Left renal pelvis (tissue), 4 donors: Measurements from ENCODE around the gene MORC1. TPM values are rescaled to one million over a fixed set of nuclear protein-coding genes. Genes with fewer than 3 reads are reported as not detected.
"Not testable (repeated sequence)": the region's sequence is repeated elsewhere in the genome, so short reads cannot be mapped to it uniquely, and the experiment has no call there.

ENCODE experiments used
- DNase-seq, 4 donors: peaks; one replicate each; pipeline ENCODE4 v3.0.0-alpha.2; 2013; ENCODE audit warnings: low read depth in 4 of 4, low spot score in 3 of 4
- polyA plus RNA-seq, 4 donors: library from polyadenylated mRNA; unstranded; fragments of 120-200 nt; gene quantifications; one replicate each; pipeline ENCODE4 v1.2.1, GENCODE V29; 2013; ENCODE audit not compliant: insufficient read length in 4 of 4

MORC1 gene
- polyA plus RNA-seq, 4 donors, result 0.20 to 0.83 (median 0.59) TPM

DNA sequence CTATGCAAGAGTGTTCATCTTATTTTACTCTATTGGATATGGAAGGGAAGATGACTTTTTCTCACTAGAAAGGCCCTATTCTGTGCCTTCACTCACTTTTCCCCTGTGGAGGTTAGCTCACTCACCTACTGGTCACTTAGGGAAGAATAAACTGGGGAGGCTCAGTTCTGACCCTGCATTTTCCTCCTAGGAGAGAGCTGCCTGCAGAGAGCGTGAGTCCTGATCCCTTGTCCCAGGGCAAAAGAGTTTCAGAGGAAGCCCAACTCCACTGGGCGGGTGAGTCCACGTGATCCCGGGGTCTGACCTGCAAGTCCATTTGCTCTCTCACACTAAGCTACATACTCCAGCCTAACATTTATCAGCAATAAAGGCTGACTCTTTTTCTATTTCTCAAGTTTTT lies 8.4 kb downstream of the MORC1 start:
- no peak for DNase-seq

DNA sequence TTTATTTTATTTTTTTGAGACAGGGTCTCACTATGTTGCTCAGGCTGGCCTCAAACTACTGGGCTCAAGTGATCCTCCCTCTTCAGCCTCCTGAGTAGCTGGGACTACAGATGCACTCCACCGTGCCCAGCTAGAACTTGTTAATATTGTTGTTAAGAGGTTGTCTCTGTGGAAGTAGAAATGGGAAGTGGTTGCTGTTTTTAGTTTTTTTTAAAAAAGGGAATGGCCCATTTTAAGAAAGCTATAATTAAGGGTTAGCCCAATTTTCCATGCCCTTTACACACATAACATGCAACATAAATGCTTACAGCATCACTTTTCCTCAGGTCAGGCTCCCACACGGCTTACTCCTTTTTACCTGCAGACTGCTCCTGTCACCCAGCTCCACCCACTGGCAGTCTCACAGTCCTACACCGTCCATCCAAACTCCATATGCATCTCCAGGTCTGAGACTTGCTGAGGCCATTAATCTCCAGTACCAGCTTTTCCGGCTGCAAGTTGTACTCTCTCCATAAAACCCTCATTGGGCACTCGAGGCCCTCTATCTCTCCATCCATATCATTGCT lies 19.8 kb downstream of the MORC1 start:
- no peak for DNase-seq

DNA sequence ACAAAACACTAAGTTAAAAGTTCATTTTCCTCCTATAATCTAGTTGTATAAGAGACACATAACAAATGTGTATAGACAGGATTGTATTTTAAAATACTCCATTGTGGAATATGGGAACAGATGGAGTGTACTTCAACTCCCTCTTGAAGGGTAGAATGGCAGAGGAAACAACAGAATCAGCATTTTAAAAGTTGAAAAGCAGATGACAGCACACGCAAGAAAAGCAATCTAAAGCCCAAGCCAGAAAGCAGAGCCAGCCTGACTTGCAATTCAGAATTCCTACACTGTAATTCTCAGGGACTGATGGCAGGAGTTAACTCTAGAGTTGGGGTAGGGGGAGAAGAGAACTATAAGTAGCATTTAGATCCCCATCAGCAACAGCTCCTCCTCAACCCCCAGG lies 22.8 kb downstream of the MORC1 start:
- DNase-seq, result no peak

DNA sequence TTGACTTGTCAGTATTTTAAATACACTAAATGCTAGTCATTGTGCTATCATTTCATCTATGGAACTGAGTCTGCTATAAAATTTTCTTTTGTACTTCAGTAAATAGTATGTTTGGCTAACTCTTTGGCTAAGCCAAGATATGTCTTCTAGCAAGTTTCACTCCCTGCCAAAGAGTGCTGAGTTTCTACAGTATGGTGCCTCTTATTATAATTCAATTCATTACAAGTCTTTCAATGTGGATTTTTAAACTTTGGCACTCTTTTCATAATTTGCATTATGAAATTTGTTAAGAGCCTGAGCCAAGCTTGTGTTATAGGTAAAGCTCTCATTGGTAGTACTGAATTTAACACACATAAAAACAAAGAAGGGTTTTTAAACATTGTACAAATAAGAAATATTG lies 24.4 kb downstream of the MORC1 start:
- no peak for DNase-seq

DNA sequence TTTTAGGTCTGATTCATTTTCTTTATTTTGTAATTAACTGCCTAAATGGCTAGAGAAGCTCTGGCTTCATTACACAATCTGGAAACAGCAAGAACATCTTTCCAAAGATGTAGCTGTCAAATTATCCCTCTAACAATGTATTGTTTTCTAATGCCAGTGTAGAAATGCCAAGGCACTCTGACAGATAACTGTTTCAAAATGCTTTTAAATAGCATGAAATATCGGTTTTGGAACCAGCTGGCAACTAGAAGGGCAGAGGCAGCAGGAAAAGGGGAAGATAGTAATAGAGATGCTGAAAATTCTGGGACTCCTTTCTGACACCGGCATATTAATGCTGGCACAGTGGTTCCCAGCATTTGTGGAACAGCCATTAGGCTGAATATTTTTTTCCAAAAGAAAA lies 26.1 kb downstream of the MORC1 start:
- DNase-seq, result no peak

DNA sequence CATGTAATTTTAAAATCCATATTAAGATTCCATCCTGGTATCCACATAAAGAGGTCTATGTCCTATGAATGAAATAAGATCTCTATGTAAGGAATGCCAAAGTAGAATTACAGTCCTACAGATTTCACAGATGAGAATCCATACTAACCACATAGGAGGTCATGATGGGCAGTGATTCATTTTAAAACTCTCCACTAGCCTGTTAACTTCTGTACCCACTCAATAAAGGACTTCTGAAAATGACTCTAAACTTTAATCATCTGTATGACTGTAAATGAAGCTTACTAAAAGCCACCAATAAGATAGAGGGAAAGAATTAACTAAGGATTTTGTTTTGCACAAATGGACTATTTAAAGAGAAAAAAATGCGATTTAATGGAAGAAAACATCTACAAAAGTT lies 28.7 kb downstream of the MORC1 start:
- no peak for DNase-seq

DNA sequence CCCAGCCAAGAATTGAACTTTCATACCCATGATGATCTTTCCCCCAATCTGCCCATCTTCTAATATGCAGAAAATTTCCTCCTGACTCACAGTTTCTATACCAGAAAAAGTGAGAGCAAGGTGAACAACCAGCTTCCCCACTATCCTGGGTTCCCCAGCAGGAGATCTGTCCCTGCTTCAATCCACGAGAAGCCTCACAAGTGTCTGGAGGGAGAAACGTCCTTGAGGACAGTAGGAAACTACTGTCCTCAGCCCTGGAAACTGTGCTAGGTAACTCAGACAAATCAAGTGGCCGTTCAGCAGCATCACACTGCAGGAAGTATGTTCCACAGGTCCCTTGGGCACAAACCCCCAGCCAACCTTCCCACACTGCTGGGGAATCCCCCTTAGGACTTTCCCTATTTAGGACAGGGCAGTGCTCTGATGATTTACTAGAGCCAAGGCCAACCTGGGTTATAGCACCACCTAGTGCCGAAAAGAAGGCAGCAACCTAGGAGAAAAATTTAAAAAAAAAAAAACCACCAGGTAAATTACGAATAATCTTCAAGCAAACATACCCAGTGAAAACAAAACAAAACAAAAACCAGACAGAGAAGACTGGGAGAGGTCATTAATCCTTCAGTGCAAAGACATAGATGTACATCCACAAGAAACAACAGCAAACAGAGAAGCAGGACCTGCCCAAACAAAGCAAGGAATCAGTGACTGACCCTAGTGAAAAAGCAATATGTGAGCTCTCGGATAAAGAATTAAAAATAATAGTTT lies 36.0 kb downstream of the MORC1 start:
- DNase-seq, result no peak

DNA sequence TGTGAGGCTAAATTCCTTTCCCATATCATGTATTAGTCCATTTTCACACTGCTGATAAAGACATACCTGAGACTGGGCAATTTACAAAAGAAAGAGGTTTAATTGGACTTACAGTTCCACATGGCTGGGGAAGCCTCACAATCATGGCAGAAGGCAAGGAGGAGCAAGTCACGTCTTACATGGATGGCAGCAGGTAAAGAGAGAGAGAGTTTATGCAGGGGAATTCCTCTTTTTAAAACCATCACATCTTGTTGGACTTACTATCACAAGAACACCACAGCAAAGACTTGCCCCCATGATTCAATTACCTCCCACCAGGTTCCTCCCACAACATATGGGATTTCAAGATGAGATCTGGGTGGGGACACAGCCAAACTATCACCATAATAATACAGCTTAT lies 37.8 kb downstream of the MORC1 start:
- not testable (repeated sequence) for DNase-seq

DNA sequence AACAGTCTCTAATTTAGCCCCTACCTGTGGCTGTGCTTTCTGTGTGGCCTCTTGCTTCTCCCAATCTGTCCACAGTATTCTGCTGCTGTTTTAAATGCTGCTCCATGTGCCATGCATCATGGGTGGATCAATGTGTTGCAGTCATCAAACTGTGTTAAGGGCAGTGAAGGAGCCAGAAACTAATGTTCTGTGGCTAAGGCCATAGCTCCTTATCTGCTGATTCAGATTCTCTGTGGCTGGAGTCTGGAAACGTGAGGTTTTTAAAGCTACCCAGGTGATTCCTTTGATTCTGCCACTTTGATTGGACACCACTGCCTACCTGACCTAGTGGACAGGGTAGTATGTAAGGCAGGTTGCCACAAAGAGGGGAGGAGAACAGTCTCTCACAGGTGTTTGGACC lies 44.8 kb downstream of the MORC1 start:
- DNase-seq, result no peak

DNA sequence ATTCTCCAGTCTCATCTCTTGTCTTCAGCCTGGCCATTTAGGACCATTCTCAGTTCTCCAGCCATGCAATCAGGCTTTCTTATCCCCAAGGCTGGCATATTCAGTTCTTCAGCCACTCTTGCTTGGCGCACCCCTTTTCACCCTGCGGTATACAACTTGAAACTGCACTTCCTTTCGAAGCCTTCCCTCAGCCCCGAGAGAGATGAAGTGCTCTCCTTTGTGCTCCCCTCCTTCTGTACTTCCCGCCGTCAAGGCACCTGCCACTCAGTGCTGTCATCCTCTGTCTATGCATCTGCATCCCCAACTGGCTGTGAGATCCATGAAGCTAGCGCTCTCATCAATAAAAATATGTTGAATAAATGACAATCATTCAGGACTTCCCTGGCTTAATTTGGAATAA lies 45.7 kb downstream of the MORC1 start:
- no peak for DNase-seq

DNA sequence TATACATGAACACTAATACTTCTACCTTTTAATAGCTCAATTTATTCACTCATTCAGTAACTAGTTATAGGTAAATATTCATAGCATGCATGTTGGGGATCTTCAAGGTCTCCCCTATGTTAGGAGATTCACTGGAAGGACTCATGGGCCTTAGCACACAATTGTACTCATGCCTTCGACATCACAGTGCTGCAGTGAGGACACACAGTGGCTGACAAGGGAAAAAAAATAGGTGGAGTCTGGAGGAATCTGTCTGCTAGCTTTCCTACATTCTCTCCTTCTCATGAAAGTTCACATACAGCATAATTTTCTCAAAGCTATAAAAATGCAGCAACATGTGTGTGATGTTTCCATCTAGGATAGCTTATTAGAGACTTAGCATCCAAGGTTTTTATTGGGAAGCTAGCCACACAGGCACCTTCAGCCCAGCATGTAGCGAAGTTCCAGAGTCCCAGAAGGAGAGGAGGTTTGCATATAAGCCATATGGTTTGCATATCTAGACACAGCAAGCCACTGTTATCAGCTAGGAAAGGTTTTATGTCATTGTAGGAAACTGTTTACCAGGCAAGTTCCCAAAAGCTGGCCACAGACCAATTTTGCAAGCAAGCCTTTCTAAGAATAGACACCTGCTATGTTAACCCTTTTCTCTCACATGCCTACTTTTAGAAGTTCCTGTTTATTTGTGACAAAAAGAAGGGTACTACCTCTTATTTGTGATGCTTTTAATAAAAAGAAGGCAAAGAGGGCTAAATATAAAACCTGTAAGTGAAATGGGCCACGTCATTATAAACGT lies 46.4 kb downstream of the MORC1 start:
- no peak for DNase-seq

DNA sequence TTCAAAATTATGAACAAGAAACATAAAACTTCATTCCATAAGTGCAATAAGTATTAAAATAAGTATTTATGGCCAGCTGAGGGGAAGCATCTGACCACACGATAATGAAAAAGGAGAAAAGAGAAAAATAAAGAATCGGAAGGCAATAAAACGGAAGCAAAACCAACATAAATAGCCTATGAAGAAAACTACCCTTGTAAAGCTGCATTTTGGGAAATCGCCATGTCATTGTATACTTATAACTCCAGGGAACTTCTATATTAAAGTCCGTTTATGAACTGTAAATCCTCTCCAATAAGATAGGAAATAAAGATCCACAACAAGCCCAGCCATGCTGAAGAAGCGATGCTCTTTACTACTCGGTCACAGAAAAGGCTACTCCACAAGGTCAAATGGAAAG lies 47.7 kb downstream of the MORC1 start:
- DNase-seq, result peak in 1 of 4 donors; percentile 12

DNA sequence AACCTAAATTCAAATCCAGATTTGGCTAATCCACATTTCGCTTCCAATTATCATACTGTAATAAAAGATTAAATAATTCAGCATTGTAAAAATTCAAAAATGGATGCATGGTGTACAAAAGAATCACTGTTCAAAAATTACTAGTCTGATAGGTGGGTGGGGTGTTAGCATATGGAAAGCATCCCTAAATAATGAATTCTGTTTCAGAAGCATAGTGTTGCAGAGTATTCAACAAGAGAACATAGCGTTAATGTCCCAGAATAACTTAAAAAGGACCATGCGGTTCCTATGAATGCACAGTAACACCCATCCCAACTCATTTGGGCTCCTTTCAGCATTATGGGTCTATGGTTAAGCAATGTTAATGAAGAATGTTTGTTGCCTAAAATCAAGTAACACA lies 51.1 kb downstream of the MORC1 start:
- DNase-seq, result no peak

DNA sequence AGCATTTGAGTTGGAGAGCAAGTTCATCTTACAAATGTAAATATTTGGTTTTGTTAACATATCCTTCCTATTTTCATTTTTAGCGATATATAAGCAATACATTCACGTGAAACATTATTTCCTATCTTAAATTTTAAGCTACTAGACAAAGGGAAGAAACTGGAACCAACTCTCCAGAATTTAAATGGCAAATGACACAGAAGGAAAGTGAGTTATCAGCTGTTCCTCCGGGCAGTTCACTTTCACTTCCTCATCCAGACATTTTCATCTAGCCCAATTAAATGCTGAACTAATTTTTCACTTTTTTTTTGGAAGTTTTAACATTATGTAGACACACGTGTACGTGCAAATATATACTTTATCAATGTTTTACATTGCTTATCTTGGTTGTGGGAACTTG lies 58.7 kb downstream of the MORC1 start:
- no peak for DNase-seq

DNA sequence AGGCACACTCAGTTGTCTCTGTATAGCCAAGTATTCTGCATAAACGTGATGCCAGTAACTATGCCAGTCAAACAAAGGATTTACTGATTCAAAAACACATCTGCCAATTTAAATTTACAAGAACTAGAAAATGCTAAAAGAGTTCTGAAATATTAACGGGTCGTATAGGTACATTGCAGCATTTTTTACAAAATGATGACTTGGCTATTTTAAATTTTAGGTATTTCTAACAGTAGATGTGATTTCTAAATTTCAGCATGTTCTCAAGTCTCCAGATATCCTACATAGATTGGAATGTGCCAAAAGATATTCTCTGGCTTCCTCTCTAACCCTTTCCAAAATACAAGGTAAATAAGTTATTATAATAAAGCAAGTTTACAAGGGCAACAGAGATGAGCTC lies 60.3 kb downstream of the MORC1 start:
- DNase-seq, result no peak

DNA sequence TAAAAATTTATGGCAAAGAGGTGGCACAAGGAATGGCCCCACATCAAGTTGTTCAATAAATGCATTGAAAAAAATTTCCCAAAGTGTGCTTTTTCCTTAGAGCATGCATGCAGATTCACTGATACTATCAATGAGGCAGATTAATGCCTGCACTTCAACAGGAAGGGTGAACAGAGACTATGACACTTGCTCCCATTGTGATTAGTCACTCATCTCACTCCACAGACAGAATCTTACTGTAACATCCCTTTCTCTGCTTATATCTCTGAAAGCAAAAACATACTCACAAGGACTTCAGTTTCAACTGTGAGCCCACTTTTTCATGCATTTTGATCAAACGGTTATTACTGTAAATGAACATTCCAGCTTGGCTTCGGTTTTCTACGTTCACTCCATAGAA lies 60.9 kb downstream of the MORC1 start:
- no peak for DNase-seq

DNA sequence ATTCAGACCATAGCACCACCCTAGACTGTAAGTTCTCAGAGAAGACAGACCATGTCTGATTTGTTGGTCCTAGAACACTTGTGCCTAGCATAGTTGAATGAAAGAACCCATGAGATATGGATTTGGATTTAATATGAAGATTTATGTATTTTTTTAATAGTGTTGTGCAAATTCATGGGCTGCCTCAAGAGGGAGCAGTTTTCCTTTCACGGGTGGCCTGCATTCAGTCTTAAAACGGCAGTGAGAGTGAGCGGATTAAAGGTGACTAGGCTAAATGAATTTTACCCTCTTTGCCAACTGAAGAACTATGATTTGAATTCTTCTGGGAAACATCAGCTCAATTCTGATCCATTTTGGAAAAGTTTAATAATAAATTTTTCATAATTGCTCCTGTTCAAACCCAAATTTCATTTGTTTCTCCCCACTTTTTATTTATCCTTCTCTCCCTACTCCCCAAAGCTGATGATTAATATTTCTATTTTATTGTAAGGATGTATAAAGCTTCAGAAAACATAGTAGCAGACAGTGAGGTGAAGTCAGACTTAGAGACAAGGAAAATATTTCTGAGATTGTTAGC lies 67.3 kb downstream of the MORC1 start:
- no peak for DNase-seq

DNA sequence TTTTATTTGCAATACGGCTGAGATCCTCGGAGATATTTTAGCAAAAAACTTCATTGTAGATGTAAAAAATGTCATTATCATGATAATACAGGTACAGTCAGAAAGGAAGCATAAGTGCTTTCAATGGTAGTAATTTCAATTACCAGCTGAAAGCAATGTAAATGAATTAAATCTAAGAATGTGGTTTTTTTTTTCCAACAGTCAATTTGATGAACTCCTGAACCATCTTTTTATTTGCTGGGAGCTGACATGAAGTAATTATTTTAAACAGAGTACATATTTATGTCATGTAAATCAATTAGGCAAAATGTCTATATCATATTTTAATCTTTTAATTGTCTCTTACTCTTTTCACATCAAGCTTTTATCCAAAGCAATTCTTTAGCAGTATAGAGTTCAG lies 70.6 kb downstream of the MORC1 start:
- DNase-seq, result no peak

DNA sequence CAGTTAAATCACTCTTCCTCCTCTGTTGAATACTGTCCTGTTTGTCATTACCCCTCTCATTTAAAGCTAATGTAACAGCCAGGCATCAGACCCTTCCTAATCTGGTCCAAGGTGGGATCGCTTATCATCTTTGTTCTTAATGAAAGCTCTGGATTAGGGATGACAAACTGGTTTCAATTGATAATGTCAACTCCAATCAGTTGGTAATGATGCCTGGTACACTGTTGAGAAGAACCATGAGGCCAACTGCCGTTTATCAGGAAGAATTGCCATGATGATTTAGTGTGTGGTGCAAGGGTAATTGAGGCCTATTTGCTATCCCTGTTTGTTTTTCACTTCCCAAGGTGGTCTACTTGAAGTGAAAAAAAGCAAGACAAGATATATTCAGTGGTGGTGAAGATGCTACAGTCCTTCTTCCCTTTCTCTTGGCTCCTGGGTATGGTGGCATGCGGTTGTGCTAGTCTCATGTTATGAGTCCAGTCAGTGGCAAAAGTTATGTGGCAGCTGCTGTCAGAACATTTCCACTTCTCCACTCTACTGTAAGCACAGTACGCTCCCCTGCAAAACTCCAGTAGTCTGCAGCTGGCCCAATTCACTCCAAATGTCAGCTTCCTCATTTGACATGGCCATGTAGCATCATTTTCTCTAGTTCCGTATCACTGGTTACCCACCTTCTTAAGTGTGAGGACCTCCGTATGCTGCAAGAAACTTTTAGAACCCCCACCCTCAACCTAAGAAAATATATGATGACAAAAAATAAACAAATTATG lies 72.5 kb downstream of the MORC1 start:
- no peak for DNase-seq

DNA sequence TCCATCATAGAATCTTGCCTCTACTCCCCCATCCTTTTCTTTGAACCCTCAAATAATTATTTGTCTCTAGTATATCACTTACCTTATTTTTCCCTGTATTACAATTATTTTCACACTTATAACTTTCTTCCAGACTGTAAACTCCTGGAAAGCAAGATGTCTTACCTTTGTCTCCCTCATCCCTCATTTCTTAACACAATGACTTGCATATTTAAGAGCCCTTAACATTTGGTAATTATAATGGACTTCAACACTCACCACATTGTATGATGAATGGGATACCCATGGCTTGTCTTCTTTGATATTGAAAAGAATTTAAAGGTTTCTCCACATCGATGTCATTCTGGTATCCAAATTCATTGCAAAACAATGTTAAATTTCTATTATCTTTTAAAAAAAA lies 82.9 kb downstream of the MORC1 start:
- no peak for DNase-seq
